ENCODE results near the gene ASAP3.

GRCh38 chr1:23403735-23404486 is 80.1 kb downstream of the ASAP3 start:
- TF ChIP-seq SIN3A (IDR thresholded peaks at IDR 0.05; ENCODE audit: borderline replicate concordance, insufficient read depth, low read length) (no peak), POLR2AphosphoS5 (IDR thresholded peaks at IDR 0.05; ENCODE audit: low read depth, low read length) (no peak), TAF1 (IDR thresholded peaks at IDR 0.05; ENCODE audit: borderline replicate concordance, insufficient read depth, low read length) (no peak)
